Fibroblast of mammary gland (primary cell): ENCODE measurements around the gene HHAT.

Experiments
- DNase-seq: peaks from one replicate; pipeline ENCODE4 v3.0.0-alpha.2; 2010; ENCODE audit warnings: low read depth
- H3K4me3 ChIP-seq: 2 replicates; pipeline ENCODE4 v1.5.1; 2011; ENCODE audit warnings: low read depth, mild to moderate bottlenecking, low read length, moderate library complexity; ENCODE audit not compliant: control insufficient read depth
- TF ChIP-seq, protein P1 (sequence below): conservative IDR thresholded peaks from 2 replicates; pipeline ENCODE4 v1.5.1; 2011; ENCODE audit warnings: low read depth, low read length, inconsistent platforms; ENCODE audit not compliant: control insufficient read depth, insufficient read depth

The HHAT gene

DNA sequence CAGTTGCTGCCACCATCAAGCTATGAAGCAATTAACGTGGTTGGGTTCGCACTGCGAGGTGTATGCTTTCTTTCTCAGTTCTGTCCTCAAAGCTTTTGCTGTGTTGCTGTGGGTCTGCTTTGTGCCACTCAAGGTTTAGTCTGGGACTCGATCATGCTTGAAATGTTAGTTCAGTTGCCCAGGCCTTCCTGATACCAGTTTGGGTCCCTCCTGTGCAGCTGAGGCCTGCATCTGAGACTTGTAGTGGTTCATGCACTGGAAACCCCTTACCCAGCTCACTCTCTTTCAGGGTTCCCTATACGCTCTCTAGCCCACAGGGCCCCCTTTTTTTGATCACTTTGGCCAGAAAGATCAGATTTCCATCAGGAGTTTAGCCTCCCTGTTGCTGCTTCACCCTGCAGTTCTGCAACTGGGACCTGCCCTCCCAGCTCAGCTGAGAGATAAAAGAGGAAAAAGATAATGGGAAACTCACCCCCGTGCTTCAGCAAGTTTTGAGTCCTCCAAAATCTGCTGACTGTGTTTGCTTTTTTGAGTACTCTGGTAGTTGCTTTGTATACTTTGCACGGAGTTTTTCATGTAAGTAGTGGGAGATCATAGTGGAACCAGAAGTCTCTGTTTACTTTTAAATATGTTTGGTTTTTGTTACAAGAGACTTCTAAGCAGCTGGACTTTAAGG, 317.0 kb downstream of the HHAT start:
- TF ChIP-seq, protein P1, sequence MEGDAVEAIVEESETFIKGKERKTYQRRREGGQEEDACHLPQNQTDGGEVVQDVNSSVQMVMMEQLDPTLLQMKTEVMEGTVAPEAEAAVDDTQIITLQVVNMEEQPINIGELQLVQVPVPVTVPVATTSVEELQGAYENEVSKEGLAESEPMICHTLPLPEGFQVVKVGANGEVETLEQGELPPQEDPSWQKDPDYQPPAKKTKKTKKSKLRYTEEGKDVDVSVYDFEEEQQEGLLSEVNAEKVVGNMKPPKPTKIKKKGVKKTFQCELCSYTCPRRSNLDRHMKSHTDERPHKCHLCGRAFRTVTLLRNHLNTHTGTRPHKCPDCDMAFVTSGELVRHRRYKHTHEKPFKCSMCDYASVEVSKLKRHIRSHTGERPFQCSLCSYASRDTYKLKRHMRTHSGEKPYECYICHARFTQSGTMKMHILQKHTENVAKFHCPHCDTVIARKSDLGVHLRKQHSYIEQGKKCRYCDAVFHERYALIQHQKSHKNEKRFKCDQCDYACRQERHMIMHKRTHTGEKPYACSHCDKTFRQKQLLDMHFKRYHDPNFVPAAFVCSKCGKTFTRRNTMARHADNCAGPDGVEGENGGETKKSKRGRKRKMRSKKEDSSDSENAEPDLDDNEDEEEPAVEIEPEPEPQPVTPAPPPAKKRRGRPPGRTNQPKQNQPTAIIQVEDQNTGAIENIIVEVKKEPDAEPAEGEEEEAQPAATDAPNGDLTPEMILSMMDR: no peak
- no peak overlapping the region for H3K4me3 ChIP-seq
- DNase-seq: no peak

DNA sequence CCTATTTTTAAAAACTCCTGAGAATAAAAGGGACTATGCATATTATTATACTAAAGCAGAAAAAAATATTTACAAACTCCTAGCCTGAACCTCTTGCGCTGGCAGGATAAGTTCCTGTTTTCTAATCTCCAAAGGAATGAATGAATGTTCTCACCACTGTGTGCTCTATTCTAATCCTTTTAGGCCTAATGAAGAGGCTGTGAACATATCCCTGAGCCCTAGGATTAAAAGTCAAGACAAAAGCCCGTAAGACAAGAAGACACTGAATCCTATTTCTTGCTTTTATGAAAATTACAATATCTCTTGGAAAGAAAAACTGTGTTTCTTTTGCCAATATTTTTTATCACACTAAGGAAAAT, 317.5 kb downstream of the HHAT start:
- TF ChIP-seq, protein P1: no peak
- no peak for DNase-seq
- no peak overlapping the region for H3K4me3 ChIP-seq

DNA sequence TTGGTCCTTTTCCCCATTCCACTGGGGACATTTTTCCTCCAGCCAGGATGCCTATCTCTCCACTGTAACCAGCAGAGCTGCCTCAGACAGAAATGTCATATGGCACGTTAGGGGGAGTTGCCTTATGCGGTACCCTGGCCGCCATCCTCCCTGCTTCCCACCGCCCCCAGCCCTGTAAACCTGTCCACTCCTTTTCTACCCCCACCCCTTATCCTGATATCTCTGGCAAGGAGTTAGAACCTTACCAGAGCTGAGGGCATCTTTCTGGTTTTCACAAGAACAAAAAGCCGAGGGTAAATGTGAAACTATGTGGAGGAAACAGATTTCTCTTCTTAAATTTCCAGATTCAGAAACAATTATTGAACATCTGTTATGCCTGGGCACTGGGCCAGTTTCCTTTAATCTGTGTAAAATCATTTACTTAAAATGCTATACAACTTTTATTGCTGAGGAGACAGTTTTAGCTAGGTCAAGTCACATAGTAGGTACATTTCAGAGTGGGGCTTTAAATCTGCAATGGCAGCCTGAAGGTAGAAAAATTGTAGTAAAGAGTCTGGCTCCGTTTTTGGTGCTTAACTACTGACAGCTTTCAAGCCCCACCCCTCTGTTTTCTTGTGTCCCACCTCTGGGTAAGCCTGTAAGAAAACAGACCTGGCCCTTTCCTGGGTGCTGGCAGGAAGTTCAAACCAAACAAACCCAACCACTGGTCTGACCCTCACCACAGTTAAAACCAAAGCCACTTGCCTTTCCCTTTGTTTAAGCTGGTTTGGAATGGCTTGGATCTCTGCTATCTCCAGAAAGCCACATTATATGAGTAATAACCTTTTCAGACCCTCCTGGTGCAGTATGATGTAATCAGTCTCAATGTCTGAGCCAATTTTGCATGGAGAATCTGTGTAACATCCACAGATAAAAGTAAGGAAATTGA, 319.0 kb downstream of the HHAT start:
- DNase-seq: peak; percentile 43
- TF ChIP-seq, protein P1: no peak
- no peak overlapping the region for H3K4me3 ChIP-seq

DNA sequence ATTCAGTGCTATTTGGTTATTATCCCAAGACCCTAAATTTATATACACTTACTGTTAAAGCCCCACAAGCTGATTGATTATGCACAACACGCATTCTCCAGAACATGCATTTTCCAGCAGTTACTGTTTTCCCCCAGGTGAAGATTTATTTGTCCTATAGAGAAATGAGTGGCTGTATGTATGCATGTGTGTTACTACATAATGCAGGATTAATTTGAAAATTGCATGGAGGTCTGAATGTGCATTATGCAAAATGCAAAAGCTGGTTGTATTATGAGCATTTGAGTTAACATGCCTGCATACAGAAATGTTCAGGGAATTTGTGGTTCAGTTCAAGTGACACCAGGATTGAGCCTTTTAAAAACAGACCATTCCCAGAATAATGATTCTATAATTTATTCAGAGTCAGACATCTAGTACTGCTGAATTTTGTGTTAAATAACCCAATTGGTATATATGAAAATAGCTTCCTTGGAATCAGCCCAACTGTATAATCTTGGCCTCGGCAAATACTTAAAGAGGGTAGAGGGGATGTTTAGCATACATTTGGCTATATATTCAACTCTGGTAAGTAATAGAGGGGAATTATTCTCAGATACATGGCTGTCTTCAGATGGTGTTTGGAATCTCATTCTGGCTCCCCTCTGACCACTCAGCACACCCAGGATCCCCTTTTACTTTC, 320.0 kb downstream of the HHAT start:
- H3K4me3 ChIP-seq: no peak overlapping the region
- DNase-seq: no peak
- TF ChIP-seq, protein P1: no peak

DNA sequence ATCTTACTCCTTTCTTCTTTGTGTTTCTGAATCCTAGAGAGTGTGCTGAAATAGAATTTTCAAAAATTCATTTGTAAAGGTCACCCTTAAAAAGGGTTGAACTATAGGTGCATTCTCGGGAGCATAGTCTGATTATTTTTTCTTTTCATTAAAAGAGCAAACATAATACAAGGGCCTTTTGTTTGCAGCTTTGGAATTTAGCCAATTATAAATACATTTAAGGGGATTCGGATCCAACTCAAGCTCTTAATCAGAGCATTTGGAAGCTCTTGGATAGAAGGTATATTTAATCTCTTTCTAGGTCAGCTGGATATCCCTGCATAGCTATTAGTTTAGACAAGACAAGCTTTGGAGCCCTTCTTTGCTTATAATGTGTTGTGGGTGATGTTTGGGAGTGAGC, 321.7 kb downstream of the HHAT start:
- TF ChIP-seq, protein P1: no peak

DNA sequence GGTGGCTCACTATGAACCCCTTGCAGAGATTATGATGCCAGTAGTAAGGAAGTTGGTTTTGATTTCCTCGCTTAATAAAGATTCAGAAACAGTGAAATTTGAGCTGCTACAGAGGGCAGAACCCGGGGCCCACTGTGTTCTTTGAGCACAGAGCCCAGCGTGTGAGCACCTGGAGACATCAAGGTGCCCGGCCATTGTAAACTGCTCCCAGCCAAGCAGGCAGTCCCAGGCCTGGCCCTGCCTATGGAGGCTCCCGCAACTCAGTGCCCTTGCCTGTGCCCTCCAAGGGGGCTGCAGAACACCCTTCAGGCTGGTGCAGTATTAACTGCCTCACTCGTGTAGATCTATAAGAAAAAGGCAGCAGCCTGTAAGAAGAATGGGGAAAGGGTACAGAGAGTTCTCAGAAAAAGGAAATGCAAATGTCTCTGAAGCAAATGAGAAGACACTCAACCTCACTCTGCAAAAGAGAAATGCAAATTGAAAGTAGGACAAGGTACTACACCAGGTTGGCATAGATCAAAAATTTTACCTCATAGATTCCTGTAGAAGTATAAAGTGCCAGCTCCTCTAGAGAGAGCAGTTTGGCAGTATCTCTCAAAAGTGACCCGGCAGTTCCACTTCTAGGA, 323.7 kb downstream of the HHAT start:
- no peak overlapping the region for H3K4me3 ChIP-seq
- TF ChIP-seq, protein P1: no peak
- no peak for DNase-seq

More for the DNA sequence above, 321.7 kb downstream of the HHAT start:
- H3K4me3 ChIP-seq: no peak overlapping the region
- DNase-seq: no peak
